Measurements from ENCODE around the gene DGCR6L. TPM values are rescaled to one million over a fixed set of nuclear protein-coding genes. Genes with fewer than 3 reads are reported as not detected.
"Not testable (repeated sequence)": the region's sequence is repeated elsewhere in the genome, so short reads cannot be mapped to it uniquely, and the experiment has no call there.

DGCR6L gene
- total RNA-seq, 1 donor from 2014 or later: 35.8 TPM

DNA sequence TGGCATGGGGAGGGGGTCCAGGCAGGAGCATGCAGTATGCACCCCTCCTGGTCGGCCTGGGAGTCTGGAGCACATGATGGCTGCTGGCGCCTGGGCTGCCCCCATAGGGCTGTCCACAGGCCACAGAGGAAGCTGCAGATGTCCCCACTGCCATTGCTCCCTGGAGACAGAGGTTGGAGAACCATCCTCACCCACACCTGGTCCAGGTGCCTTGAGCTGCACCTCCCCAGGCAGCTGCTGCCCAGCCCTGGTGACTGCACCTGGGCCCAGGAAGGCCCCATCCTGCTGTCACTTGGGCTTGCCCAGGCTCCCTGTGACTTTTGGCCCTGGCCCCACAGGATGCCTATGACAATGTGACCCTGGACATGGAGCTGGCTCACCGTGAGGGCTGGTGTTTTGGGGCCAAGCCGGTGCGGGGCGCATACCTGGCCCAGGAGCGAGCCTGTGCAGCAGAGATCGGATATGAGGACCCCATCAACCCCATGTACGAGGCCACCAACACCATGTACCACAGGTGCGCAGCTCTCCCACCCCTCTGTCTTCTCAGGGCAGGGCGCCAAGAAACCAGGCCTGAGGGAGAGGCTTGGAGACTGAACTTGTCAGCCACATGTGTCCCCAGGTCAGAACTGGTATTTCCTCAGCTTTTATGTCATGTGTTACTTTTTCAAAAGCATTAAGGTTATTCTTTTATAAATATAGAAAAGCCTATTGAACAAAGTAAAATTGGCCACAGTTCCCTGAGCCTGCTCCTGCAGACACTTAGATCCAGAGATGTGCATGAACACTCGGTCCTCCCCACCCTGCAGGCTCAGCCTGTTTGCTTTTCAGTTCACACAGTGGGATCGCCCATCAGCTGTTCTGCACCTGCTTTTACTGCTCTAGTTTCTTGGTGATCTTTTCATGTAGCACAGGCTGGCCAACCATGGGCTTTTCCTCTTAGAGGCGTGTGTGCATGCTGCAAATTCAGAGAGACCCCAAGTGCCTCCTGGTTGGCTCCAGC is 12.1 kb downstream of the DGCR6L start:
- H3K9me3 ChIP-seq; H3K27ac ChIP-seq; H3K4me3 ChIP-seq; intact Hi-C loops (cut with DNase I); H3K27me3 ChIP-seq; ATAC-seq; H3K36me3 ChIP-seq; H3K4me1 ChIP-seq: not testable (repeated sequence)
- DNase-seq: peak; percentile 62

DNA sequence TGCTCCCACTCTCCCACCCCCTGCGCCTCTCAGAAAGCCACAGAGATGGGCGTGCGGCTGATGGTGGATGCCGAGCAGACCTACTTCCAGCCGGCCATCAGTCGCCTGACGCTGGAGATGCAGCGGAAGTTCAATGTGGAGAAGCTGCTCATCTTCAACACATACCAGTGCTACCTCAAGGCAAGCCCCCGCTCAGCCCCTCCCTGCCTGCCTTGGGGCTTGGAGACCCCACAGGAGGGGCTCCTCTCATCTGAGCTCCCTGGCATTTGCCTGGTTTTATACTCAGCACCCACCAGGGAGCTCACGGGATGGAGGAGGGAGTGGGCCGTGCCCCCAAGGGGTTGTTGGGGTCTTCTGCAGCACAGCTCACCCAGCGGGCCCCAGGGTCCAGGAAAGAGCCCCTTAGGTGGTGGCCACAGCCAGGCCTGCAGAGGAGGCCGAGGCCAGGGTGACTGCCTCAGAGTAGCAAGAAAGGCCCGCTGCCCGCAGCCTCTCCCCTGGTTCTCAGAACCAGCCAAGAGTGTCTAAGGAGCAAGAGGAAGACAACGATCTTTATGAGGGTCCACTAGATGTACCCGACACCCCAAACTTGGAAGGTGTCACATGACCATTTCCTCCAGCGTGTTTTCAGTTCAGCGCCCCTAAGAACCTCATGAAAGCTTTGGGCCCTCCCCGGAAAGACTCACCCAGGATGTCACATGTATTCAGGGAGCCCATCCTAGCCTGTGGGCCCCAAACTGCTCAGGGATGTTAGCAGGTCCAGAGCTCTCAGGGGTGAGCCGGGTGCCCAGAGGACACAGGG is 13.0 kb downstream of the DGCR6L start:
- intact Hi-C loops (cut with DNase I); H3K27ac ChIP-seq; H3K4me3 ChIP-seq; H3K4me1 ChIP-seq; H3K27me3 ChIP-seq; H3K9me3 ChIP-seq; H3K36me3 ChIP-seq; ATAC-seq: not testable (repeated sequence)
- DNase-seq: peak; percentile 45

DNA sequence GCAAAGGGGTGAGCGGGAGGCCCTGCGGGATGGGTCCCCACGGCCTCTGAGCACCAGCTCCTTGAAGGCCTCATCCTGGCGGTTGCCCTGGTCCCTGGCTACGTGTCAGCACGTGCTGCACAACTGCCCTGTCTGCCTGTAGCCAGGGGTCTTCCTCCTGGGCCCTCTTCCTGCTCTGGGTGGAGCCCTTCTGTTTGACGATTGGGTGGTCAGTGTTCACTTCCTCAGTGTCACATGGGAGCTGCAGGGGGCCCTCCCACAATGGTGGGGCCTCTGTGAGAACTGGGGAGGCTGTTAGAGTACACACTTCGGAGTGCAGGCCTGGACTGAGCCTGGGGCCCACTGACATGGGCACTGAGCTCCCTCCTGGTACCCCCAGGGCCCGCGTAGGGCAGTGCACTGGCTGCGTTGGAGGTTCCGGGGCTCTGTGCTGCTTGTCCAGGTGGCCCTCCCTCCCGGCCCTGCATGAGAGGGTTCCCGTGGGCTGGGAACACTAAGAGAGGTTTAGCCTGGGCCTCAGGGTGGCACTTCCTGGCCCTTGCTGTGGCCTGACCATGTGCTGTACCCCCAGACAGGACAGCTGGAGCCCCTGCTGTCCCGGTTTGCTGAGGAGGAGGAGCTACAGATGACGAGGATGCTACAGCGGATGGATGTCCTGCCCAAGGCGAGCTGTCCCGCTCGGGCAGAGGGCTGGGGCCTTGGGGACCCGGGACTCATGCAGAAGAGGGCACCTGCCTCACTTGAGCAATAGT is 13.8 kb downstream of the DGCR6L start:
- H3K4me3 ChIP-seq: no peak overlapping the region
- no peak overlapping the region for H3K27ac ChIP-seq
- H3K4me1 ChIP-seq: no peaks in the 10 kb centered on the region
- peak; percentile 40 for DNase-seq
- H3K27me3 ChIP-seq: peaks cover 6% of the 10 kb centered on the region
- intact Hi-C loops (cut with DNase I): no loop called here
- TF ChIP-seq, protein P1, sequence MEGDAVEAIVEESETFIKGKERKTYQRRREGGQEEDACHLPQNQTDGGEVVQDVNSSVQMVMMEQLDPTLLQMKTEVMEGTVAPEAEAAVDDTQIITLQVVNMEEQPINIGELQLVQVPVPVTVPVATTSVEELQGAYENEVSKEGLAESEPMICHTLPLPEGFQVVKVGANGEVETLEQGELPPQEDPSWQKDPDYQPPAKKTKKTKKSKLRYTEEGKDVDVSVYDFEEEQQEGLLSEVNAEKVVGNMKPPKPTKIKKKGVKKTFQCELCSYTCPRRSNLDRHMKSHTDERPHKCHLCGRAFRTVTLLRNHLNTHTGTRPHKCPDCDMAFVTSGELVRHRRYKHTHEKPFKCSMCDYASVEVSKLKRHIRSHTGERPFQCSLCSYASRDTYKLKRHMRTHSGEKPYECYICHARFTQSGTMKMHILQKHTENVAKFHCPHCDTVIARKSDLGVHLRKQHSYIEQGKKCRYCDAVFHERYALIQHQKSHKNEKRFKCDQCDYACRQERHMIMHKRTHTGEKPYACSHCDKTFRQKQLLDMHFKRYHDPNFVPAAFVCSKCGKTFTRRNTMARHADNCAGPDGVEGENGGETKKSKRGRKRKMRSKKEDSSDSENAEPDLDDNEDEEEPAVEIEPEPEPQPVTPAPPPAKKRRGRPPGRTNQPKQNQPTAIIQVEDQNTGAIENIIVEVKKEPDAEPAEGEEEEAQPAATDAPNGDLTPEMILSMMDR (IDR thresholded peaks at IDR 0.05): no peak
- ATAC-seq: no peak
- no peaks in the 10 kb centered on the region for H3K9me3 ChIP-seq
- H3K36me3 ChIP-seq: no peaks in the 10 kb centered on the region

DNA sequence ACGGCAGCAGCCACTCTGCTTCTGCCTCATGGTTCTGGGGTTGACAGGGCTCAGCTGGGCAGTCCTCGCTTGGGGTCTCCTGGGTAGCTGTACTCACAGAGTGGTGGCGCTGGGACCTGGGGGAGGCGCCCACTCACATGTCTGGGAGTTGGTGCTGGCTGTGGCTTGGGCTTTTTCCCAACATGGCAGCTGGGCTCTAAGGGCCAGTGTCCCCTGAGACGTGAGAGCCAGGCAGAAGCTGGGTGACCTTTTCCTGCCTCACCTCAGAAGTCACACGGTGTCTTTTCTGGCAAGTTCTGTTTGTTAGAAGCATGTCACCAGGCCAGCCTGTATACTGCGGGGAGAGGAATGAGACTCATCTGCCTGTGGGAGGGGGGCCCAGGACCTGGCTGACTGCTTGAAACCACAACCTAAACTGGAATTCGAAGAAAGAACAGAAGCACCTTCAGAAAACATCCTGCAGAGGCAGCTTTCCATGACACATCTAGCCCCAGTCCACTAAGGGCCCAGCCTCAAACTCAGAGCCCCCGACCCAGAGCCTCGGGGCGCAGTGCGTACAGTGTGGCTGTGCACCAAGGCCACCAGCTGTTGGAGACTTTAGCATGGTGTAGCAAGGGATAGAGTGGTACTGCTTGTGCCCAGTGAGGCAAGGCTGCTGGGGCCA is 14.5 kb downstream of the DGCR6L start:
- not testable (repeated sequence) for DNase-seq

DNA sequence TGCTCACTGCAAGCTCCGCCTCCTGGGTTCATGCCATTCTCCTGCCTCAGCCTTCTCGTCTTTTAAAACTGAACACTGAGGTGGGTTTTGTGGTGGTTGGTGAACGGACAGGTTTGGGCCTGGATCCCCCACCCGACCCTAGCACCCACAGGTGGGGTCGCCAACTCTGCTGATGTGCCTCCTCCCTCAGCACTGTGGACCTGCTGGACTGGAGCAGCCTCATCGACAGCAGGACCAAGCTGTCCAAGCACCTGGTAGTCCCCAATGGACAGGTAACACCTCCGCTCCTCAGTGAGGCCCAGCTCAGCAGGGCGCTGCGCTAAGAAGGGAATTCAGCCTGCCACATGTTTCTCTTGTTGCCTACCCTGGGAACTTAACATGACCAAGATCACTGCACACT is 15.2 kb downstream of the DGCR6L start:
- no peak for DNase-seq
- no peaks in the 10 kb centered on the region for H3K36me3 ChIP-seq
- peaks cover 6% of the 10 kb centered on the region for H3K27me3 ChIP-seq
- intact Hi-C loops (cut with DNase I): no loop called here
- no peaks in the 10 kb centered on the region for H3K4me1 ChIP-seq
- no peak overlapping the region for H3K4me3 ChIP-seq
- H3K9me3 ChIP-seq: no peaks in the 10 kb centered on the region
- TF ChIP-seq, protein P1 (IDR thresholded peaks at IDR 0.05): no peak
- H3K27ac ChIP-seq: no peak overlapping the region
- ATAC-seq: no peak

More for the DNA sequence above, 14.5 kb downstream of the DGCR6L start:
- ATAC-seq; H3K27ac ChIP-seq; H3K36me3 ChIP-seq; H3K4me1 ChIP-seq; intact Hi-C loops (cut with DNase I); H3K27me3 ChIP-seq; H3K9me3 ChIP-seq; H3K4me3 ChIP-seq: not testable (repeated sequence)

DNA sequence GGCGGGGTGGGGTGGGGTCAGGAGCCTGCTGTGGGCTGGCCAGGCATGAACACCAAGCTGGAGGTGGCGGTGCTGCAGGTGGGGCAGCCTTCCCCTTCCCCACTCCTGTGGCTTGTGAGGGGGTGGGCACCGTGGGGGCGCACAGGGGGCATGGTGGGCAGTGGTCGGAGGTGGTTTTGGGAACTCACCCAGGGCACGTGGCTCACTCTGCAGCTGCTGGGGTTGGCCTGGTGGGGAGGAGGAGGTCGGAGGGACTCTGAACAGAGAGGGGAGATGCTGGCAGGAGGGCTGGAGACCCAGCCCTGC is 16.7 kb downstream of the DGCR6L start:
- H3K9me3 ChIP-seq; H3K27ac ChIP-seq; H3K36me3 ChIP-seq; DNase-seq; H3K27me3 ChIP-seq; ATAC-seq; H3K4me1 ChIP-seq; H3K4me3 ChIP-seq; intact Hi-C loops (cut with DNase I): not testable (repeated sequence)

Data from upper lobe of right lung (tissue), 1 donor.